ENCODE measurements around the gene FOXA1.

The FOXA1 gene

DNA sequence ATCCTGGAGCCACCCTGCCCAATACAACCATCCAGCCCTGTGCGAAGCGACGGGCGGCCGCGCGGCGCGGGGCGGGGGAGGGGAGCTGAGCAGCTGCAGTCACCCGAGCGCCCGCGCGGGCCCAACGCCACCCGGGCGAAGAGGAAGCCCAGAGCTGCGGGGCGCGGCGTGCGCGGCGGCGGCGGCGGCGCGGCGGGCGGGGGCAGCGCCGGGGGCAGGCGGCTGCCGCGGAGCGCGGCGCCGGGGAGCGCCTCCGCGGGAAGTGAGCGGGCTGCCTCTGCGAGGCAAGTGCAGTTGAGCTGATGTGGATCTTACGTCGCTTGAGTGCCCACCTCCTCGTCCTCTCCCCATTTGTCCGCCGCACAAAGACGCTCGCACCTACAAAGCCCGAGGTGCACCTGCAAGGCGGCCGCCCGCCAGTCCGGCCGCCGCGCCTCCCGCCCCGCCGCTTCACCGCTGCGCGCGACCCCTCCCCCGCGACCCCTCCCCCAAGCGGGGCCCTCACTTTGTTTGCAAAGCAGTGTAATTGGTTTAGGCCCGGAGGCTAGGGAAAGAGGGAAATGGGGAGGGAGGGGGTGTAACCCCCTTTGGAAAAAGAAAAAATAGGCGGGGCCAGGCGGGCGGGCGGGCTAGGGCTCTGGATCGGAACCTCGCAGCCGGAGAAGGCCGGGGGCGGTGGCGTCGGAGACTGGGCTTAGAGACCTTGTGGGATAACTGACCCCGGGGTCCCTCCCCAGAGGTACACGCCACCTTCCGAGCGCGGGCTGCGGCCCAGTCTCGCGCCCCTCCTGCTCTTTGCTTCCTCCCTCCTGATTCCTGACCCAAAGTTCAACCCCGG lies at the start of gene FOXA1, which contains the start of gene TTC6:
Gene FOXA1 (minus strand): TSS at position 279 of the 838 bp plus-strand sequence. CDS start 277 bp downstream, at position 2.
Gene TTC6 (plus strand): TSS at position 659 of the 838 bp plus-strand sequence. CDS start 26,436 bp downstream, outside the sequence.
- DNase-seq = no peak

DNA sequence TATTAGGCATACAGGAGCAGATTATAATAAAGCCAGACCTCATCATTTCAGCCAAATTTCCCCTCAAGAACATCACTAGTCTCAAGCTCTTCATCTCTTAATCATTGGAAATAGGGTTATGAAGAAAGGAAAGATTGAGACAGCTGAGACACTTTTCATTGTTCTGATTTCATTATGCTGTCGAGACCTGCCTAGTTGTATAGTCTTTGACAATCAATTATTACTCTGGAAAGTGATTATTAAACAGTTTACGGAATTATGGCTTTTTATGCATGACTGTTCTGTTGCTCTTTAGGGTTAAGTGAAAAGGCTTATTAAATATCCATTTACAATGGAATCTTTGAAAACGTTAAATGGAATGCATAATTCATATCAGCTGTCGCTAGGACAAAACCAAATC lies 48.7 kb upstream of the FOXA1 start:
- no peak for DNase-seq

DNA sequence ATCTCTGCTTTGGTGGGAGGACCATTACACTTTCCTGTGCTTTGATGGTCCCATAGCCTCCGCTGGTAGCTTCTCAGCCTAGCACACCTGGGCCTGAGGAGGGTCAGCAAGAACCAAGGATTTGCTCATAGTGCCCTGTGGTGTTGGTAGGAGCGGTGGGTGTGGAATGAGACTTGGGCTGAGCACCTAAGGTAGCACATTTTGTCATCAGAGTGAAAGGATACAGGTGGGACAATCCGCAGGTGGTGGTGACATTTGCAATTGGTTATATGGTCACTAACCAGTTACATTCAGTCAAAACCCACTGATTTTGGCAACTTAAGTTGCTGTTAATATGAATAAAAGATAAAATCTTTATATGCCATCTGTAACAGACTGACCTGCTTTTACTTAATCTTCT lies 47.1 kb upstream of the FOXA1 start:
- no peak for DNase-seq

GRCh38 chr14:37641117-37641516 lies 46.1 kb upstream of the FOXA1 start:
- DNase-seq = no peak

DNA sequence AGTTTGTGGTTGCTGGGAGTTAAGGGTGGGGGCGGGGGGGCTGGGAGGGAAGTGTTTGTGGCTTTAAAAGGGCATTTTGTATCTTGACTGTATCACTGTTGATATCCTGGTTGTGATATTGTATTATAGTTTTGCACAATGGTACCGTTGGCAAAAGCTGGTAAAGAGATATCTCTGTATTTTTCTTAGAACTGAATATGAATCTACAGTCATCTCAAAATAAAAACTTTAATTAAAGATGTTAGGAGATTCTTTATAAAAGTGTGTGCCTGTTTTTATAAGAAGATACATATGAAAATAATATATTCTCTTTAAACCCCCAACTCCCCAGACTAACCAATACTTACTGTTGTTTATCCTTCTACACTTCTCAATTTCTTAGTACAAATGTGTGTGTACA lies 43.5 kb upstream of the FOXA1 start:
- no peak for DNase-seq

GRCh38 chr14:37637341-37637740 lies 42.3 kb upstream of the FOXA1 start:
- DNase-seq = no peak

GRCh38 chr14:37625597-37626595 lies 30.8 kb upstream of the FOXA1 start:
- DNase-seq = no peak

- DNase-seq = no peak
These were observed 28.9 kb upstream of the FOXA1 start for GRCh38 chr14:37623971-37624370.

GRCh38 chr14:37623426-37623951 lies 28.4 kb upstream of the FOXA1 start:
- no peak for DNase-seq

DNA sequence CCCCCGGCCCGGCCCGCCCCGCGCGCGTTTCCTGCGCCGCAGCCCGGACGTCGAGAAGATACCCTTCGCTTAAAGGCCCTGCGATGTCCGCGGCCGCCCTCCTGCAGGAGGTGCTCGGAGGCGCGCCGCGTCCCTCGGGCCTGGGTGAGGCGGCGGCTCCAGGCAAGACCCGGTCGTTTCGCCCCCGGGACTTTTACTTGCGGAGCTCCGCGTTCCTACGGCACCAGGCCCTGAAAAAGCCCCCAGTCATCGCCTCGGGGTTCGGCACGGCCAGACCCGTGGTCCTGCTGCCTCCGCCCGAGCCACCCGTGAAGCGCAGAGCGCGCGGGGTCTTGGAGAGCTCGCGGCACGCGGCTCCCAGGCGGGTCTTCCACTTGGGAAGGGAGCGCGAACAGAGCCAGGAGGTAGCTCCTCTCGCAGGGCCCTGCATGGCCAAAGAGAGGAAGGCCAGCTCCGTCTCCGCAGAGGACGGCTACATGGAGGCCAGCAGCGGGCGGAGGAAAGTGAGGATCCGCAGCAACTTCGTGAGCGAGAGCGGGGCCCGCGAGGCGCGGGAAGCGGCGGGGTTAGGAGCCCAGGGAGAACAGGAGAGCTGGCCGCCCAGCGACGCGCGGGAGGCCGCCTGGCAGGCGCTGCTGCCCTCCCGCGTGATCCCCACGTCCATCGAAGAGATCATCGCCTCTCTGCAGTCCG lies 27.3 kb upstream of the FOXA1 start:
- DNase-seq = no peak

GRCh38 chr14:37620856-37621255 lies 25.8 kb upstream of the FOXA1 start:
- DNase-seq = no peak

DNA sequence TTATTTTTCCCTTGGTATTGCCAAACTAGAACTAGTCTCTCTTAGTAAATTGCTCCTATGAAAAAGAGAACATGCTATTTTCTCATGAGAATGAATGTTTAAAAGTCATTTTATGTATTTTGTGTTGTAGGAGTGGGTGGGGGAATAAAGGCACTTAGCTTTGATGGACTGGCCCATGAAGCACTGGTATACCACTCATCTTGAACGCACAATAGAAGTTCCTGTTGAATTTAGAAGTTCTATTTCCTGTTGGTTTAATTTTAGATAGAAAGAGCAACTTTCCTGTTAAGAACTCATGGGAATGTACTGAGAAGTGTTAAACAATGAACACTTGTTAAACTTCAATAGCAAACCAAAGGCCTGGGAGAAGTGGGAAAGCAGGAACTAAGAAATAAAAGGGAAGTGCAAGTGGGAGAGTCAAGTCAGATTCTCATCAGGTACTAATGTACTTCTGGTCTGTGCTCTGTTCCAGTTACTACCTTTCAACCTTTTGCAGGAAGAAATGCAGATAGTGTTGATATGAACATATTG lies 23.5 kb upstream of the FOXA1 start:
- DNase-seq = no peak

DNA sequence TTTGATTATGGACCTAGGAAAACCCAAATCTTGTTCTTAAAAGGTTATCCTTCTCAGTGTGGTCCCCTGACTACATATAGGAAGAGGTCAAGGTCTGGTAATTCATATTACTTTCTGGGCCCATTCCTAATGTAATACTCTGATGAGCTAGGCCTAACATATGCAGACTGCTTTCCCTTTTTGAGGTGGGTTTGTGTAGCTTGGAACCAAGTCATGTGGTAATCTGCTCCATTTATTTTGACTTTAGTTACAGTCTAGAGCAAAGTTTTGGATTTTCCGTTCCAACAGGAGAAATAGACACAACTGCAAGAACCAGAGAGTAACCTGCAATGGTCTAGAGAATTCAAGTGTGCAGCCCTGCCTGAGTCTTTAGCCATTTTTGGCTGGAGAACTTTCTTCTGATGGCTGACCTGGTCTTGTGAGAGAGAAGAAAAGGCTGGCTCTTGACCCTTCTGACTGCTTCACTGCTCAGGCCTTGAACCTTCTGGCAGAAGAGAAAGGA lies 22.9 kb upstream of the FOXA1 start:
- DNase-seq = no peak

DNA sequence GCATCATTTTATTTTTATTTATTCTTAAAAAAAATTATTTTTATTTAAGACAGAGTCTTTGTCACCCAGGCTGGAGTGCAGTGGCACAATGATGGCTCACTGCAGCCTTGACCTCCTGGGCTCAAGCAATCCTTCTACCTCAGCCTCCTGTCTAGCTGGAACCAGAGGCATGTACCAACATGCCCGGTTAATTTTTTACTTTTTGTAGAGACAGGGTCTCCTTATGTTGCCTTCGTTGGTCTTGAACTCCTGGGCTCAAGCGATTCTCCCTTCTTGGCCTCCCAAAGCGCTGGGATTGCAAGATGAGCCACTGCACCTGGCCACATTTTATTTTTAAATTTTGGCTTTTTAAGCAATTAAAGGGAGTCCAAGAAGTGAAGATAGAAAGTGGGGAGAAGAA lies 21.8 kb upstream of the FOXA1 start:
- DNase-seq = no peak

DNA sequence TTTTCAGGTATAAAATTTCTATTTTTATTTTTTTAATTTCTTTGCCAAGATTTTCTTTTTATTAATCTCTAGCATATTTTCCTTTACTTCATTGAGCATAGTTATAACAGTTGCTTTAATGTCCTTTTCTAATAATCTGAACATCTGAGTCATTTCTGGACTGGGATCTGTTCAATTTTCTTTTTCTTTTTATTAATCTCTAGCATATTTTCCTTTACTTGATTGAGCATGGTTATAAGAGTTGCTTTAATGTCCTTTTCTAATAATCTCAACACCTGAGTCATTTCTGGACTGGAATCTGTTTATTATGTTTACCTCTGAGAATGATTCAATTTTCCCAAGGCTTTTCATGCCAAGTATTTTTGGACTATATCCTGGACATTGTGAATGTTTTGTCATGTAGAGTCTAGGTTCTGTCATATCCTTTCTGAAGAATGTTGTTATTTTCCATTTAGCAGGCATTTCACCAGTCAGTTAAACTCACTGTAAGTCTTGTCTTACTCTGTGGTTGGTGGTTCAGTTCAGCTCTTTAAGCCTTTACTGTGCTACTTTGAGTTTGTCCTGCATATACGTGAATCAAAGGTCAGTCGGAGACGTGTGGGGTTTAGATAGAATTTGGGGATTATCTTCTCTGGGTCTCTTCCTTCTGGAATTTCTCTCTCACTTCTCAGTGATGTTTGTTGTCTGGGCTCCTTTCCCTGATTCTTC lies 20.7 kb upstream of the FOXA1 start:
- no peak for DNase-seq

DNA sequence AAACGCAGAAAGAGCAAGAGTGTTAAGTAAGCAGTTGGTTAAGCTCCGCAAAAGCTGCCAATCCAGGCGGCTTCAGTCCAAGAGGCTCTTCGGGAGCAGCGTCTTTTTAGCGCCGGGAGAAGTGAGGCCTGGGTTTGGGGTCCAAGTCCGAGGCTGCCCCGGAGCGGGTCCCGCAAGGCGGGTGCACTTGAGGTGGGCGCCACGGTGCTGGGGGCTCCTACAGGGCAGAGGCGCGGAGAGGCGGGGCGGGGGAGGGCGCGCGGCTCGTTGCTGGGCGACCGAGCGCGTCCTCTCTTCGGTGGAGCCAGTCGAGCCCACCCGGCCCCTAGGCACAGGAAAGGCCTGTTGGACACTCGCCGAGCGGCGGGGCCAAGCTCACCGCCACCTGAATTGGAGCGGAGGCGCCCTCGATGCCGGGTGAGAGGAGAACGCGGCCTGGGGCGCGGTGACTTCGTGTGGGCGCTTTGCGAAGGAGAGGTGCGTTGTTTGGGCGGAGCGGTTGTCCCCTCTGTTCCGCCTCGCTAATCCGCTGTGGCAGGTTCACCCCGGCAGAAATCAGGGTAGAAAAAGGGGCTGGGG lies 16.0 kb upstream of the FOXA1 start:
- DNase-seq = no peak

GRCh38 chr14:37608649-37609048 lies 13.6 kb upstream of the FOXA1 start:
- DNase-seq = no peak

GRCh38 chr14:37606678-37607077 lies 11.6 kb upstream of the FOXA1 start:
- DNase-seq = no peak

DNA sequence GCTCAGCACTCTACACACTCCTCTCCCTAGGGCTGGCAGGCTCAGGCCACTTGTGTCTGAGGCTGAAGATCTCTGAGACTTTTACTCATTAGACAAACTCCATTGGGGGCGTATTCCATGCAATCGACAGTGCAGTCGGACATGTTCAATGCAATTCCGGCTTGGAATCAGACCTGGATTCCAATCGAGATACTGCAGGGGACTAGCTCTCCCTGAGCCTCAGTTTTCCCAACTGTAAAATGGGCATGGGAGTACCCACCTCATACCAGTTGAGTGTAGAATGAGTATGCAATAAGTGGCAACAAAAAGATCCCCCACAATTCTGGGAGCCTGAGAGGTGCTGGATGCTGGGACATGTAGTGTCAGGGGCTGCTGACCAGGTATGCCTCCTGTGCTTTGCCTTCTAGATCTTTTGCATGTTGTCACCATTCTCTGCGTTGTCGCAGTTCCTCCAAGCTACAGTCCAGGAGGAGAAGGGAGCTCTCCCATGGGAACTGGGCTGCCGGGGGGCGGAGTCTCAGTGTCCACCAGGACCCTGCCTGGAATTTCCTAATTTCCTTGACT lies 8.7 kb upstream of the FOXA1 start:
- DNase-seq = no peak

DNA sequence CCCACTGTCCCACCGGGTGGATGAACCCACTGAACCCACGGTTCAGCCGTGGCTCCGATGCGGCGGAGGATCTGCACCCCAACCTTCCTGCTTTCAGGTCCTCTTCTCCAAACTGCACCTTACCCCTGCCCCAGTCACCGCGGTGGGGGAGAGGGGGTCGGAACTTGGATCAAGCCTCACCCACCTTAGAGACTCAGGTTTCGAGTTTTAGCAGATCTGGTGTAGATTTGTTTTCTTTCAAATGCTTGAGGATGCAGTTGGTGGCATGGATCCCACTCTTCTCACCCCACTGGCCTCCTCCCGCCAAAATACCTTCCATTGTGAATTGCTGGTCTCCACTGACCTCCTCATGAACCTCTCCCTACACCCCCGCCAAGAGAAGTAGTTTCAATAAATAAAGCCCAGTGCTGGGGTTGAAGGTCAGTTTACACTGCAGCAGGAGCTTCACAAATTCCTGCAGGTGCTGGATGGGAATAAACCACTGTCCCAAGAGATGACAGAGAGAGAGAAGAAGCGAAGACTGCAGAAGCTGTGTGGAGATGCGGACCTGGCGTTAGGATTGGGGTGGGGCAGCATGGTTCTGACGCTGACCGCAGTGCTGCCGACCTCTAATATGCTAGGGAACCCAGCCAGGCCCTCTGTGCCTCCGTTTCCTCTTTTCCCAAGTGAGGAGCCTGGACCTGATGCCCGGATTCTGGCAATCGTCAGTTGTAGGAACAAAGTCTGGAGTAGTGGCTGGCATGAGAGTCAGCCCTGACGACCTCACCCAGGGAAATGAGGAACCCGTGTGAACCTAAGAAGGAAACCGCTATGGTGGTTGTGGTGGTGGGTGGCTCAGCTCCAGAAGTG lies 7.8 kb upstream of the FOXA1 start:
- DNase-seq = no peak

All from activated CD4-positive, alpha-beta T cell treated with anti-CD3 and anti-CD28 coated beads, Interleukin-10, Interleukin-2, amounts not matched to agents 100 ng/mL and 50 ng/mL, durations not matched to agents 16 hours and 8 hours (primary cell).